Caco-2 (cell line): ENCODE measurements around the gene OTUB1. TPM values are rescaled to one million over a fixed set of nuclear protein-coding genes. Genes with fewer than 3 reads are reported as not detected.
A peak's percentile ranks its signal among the peaks of the same experiment; 100 is the strongest.

Source experiments
- BruUV-seq: library from RNA; stranded (reverse); fragments of 400-500 nt; replicated peaks from 2 replicates; lab custom pipeline; 2021; lab: Mats Ljungman, UMichigan
- CTCF ChIA-PET: fragments of 300-600 bp; sonication (Branson Sonifier 250); formaldehyde crosslinking; loops from one replicate; lab custom pipeline; 2022; ENCODE audit warnings: antibody characterized with exemption; lab: Charles Lee
- POLR2A ChIA-PET: fragments of 300-600 bp; sonication (Branson Sonifier 250); formaldehyde crosslinking; loops from one replicate; lab custom pipeline; 2022; ENCODE audit warnings: antibody characterized with exemption; lab: Charles Lee
- DNase-seq, 2 experiments: peaks; one replicate each; pipeline versions ENCODE4 v3.0.0 to v3.0.0-alpha.2; 2020 to 2022
- H3K27me3 ChIP-seq: replicated peaks from 2 replicates; pipeline ENCODE4 v1.6.0; 2011; ENCODE audit warnings: low read length; ENCODE audit not compliant: control insufficient read depth, insufficient read depth
- H3K36me3 ChIP-seq: 2 replicates; pipeline ENCODE4 v1.5.1; 2011; ENCODE audit warnings: low read length; ENCODE audit not compliant: control insufficient read depth, insufficient read depth
- H3K4me1 ChIP-seq: fragments of 250-450 bp; sonication (Bioruptor Pico); 2 replicates; pipeline ENCODE4 v1.5.1; 2020; ENCODE audit warnings: mild to moderate bottlenecking
- H3K4me3 ChIP-seq: 2 replicates; pipeline ENCODE4 v1.5.1; 2011; ENCODE audit warnings: low read depth, mild to moderate bottlenecking, control low read depth, low read length
- H3K9me3 ChIP-seq: fragments of 250-450 bp; sonication (Bioruptor Pico); 2 replicates; pipeline ENCODE4 v1.5.1; 2020; ENCODE audit warnings: mild to moderate bottlenecking, moderate library complexity
- H3K27ac Mint-ChIP-seq: one replicate; pipeline ENCODE4 v1.8.0; 2022; ENCODE audit warnings: mixed read lengths; ENCODE audit not compliant: unreplicated experiment
- H3K27me3 Mint-ChIP-seq: one replicate; pipeline ENCODE4 v1.8.0; 2022; ENCODE audit warnings: mixed read lengths; ENCODE audit not compliant: insufficient read depth, unreplicated experiment
- H3K36me3 Mint-ChIP-seq: one replicate; pipeline ENCODE4 v1.8.0; 2022; ENCODE audit warnings: mild to moderate bottlenecking, mixed read lengths; ENCODE audit not compliant: insufficient read depth, unreplicated experiment
- H3K4me1 Mint-ChIP-seq: one replicate; pipeline ENCODE4 v1.8.0; 2022; ENCODE audit warnings: low read depth, mixed read lengths; ENCODE audit not compliant: unreplicated experiment
- H3K4me3 Mint-ChIP-seq: one replicate; pipeline ENCODE4 v1.8.0; 2022; ENCODE audit warnings: mild to moderate bottlenecking, moderate library complexity, mixed read lengths; ENCODE audit not compliant: unreplicated experiment
- H3K9me3 Mint-ChIP-seq: one replicate; pipeline ENCODE4 v1.8.0; 2022; ENCODE audit warnings: mixed read lengths; ENCODE audit not compliant: unreplicated experiment
- intact Hi-C: fragments of 100-400 bp; cut with micrococcal nuclease; formaldehyde crosslinking; loops from one replicate; pipeline ENCODE4 v1.10.0; 2022; ENCODE audit not compliant: unreplicated experiment
- total RNA-seq: library from RNA; stranded (reverse); gene quantifications from 2 replicates; pipeline ENCODE4 v1.2.3, GENCODE V29; 2022
- TF ChIP-seq, protein P1 (sequence below), 2 experiments: fragments of 200-600 bp in 1 of 2; IDR thresholded peaks; 1 replicate in 1 of 2; 2 replicates in 1 of 2; pipeline versions ENCODE4 v1.5.1 to v1.8.0; 2011 to 2022; ENCODE audit warnings: antibody characterized with exemption in 1 of 2, control low read depth in 1 of 2, inconsistent platforms in 1 of 2, low read depth in 1 of 2, low read length in 1 of 2, mild to moderate bottlenecking in 1 of 2, moderate library complexity in 1 of 2; ENCODE audit not compliant: insufficient read depth in 1 of 2, severe bottlenecking in 1 of 2, unreplicated experiment in 1 of 2

The OTUB1 gene
- total RNA-seq, 1 experiment from 2014 or later: 152 TPM

DNA sequence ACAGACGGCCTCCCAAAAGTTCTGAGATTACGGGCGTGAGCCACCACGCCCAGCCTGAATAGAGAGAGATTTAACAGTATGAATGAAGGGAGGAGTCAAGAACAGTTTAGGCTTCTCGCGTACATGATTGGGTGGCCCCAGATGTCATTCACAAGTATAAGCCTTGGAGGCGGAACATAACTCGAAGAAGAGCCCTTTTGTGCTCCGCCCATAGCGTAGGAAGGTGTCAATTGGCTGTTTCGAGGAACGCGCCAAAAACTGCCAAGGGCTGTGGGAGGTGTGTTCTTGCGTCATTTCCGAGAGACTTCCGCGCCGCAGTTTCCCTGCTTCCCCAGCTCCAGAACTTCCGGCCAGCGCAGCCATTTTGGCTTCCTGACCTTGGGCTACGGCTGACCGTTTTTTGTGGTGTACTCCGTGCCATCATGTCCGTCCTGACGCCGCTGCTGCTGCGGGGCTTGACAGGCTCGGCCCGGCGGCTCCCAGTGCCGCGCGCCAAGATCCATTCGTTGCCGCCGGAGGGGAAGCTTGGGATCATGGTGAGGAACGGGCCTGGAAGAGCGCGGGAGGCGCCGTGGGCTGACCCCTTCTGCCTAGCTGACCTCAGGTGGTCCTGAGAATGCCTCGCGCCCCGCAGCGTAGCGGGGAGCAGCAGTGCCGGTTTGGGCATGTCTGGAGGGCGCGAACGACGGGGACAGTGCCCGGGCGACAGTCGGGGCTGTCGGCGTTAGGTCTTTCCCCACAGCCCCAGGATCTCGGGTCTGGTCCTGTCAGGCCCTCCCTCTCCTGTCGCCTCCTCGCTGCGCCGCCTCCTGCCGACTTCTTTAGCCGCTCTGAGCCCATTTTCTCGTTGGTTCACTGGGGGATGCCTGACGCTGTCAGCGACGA is 11.7 kb upstream of the OTUB1 start, which contains the start of gene COX8A:
Gene COX8A, plus strand, starts transcription at position 362 of the 885 bp plus-strand sequence. Its CDS starts 61 bp downstream, at position 423.
- Mint-ChIP-seq H3K9me3 (peaks cover 10% of the 10 kb centered on the region), H3K4me1 (peaks cover 17% of the 10 kb centered on the region), H3K36me3 (peaks cover 47% of the 10 kb centered on the region), H3K27ac (peak within 1 kb of the TSS; percentile 99), H3K27me3 (no peaks in the 10 kb centered on the region), H3K4me3 (peak within 1 kb of the TSS; percentile 99)
- TSS peak; percentile 85 for BruUV-seq
- TF ChIP-seq, protein P1, sequence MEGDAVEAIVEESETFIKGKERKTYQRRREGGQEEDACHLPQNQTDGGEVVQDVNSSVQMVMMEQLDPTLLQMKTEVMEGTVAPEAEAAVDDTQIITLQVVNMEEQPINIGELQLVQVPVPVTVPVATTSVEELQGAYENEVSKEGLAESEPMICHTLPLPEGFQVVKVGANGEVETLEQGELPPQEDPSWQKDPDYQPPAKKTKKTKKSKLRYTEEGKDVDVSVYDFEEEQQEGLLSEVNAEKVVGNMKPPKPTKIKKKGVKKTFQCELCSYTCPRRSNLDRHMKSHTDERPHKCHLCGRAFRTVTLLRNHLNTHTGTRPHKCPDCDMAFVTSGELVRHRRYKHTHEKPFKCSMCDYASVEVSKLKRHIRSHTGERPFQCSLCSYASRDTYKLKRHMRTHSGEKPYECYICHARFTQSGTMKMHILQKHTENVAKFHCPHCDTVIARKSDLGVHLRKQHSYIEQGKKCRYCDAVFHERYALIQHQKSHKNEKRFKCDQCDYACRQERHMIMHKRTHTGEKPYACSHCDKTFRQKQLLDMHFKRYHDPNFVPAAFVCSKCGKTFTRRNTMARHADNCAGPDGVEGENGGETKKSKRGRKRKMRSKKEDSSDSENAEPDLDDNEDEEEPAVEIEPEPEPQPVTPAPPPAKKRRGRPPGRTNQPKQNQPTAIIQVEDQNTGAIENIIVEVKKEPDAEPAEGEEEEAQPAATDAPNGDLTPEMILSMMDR (IDR thresholded peaks at IDR 0.05; ENCODE audit: insufficient read depth in 1 of 2, low read depth in 1 of 2, low read length in 1 of 2, severe bottlenecking in 1 of 2, unreplicated experiment in 1 of 2): peak in 1 of 2 experiments; percentile 22
- peak within 1 kb of the TSS; percentile 74 for H3K4me3 ChIP-seq
- ChIA-PET POLR2A (interaction anchor here (0.6 to 1.3 kb wide), 5 partner anchors 28 to 1641 kb away, joined by 3 read pairs; partner anchors contain the start of genes NAA40, PCNX3 and RTN3), CTCF (interaction anchor here (0.6 to 1.2 kb wide), 4 partner anchors 29 to 140 kb away, joined by 3 to 8 read pairs (median 6); partner anchors contain the start of gene MARK2)
- peaks cover 11% of the 10 kb centered on the region; the same call in 1 of the 2 replicates for H3K4me1 ChIP-seq
- intact Hi-C loops: loop anchor here (1.0 to 2.0 kb wide), 2 partner anchors 12 to 36 kb away; partner anchors contain the start of genes NAA40 and OTUB1
- no peaks in the 10 kb centered on the region; the same call in 1 of the 2 replicates for H3K27me3 ChIP-seq
- DNase-seq: peak; percentile 98 to 99
- no peaks in the 10 kb centered on the region for H3K9me3 ChIP-seq
- no peaks in the 10 kb centered on the region for H3K36me3 ChIP-seq

DNA sequence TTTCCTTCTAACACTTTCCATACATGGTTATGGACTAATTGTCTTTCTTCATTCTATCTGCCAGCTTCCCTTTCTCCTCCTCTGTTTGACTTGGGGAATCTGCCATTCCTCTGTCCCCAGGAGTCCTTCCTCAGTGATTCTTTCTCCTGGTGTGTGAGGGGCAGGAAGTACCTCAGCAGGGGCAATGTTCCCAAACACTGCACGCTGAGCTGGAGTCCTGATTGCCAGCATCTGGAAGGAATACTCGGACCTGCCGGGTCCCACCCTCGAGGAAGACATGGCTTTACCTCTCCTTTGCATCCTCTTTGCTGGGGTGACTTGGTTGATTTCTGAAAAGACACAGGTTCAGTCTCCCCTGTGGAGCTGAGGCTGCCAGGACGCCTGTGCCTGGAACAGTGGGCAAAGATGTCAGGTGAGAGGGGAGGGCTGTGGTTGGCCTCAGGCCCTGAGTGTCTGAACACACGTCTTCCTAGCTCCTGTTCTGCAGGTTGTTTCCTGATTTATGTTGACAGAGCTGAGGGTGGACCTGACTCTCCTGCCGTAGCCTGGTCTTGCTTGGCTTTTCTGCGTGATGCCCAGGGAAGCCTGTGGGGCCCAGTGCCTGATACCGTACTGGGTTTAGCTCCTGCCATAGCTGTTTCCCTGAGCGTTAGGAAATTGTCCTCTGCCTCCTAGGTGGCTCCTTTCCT is 7.5 kb upstream of the OTUB1 start:
- no peak overlapping the region for H3K4me3 ChIP-seq
- TF ChIP-seq, protein P1 (IDR thresholded peaks at IDR 0.05; ENCODE audit: insufficient read depth in 1 of 2, low read depth in 1 of 2, low read length in 1 of 2, severe bottlenecking in 1 of 2, unreplicated experiment in 1 of 2): no peak
- Mint-ChIP-seq H3K9me3 (no peaks in the 10 kb centered on the region), H3K36me3 (peaks cover 62% of the 10 kb centered on the region), H3K27me3 (no peaks in the 10 kb centered on the region), H3K4me1 (peaks cover 11% of the 10 kb centered on the region), H3K4me3 (peak overlapping the region; percentile 9), H3K27ac (no peak overlapping the region)
- no TSS peak for BruUV-seq
- H3K4me1 ChIP-seq: peaks cover 11% of the 10 kb centered on the region; the same call in 1 of the 2 replicates
- H3K9me3 ChIP-seq: no peaks in the 10 kb centered on the region
- intact Hi-C loops: no loop called here
- no peak for DNase-seq
- POLR2A ChIA-PET: no interaction called here
- CTCF ChIA-PET: no interaction called here
- H3K36me3 ChIP-seq: no peaks in the 10 kb centered on the region
- no peaks in the 10 kb centered on the region for H3K27me3 ChIP-seq

DNA sequence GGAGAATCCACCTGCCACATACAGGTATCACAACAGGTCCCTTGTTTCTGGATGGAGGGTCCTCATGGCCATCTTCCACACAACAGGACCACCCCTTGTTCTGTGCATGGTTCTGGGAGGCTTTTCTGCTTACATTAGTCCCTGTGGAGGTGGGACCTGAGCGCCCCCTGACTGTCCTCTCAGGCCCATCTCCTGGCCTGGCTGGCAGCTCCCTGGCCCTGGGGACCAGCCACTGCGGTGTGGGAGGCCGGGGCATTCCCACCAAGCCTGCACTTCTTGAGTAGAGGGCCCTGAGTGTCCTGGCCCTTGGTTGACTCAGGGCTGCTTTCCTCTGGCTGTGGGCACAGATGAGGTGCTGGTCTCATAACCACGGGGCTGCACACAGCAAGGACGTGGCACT is 6.8 kb upstream of the OTUB1 start:
- no peak overlapping the region for H3K27ac Mint-ChIP-seq
- H3K4me3 Mint-ChIP-seq: no peak overlapping the region
- BruUV-seq: no TSS peak
- H3K9me3 Mint-ChIP-seq: no peaks in the 10 kb centered on the region
- peaks cover 11% of the 10 kb centered on the region; the same call in 1 of the 2 replicates for H3K4me1 ChIP-seq
- H3K4me3 ChIP-seq: no peak overlapping the region
- H3K27me3 ChIP-seq: no peaks in the 10 kb centered on the region
- H3K4me1 Mint-ChIP-seq: peaks cover 11% of the 10 kb centered on the region
- ChIA-PET CTCF (no interaction called here), POLR2A (no interaction called here)
- intact Hi-C loops: no loop called here
- no peaks in the 10 kb centered on the region for H3K27me3 Mint-ChIP-seq
- no peaks in the 10 kb centered on the region for H3K36me3 ChIP-seq
- no peaks in the 10 kb centered on the region for H3K9me3 ChIP-seq
- peaks cover 56% of the 10 kb centered on the region for H3K36me3 Mint-ChIP-seq
- DNase-seq: no peak
- TF ChIP-seq, protein P1 (IDR thresholded peaks at IDR 0.05; ENCODE audit: insufficient read depth in 1 of 2, low read depth in 1 of 2, low read length in 1 of 2, severe bottlenecking in 1 of 2, unreplicated experiment in 1 of 2): no peak
